Activated CD4-positive, alpha-beta T cell treated with anti-CD3 and anti-CD28 coated beads, Interleukin-2, amount 10 ng/mL, durations not matched to agents 7 days and 5 days (primary cell): Measurements from ENCODE around the gene KDSR. TPM values are rescaled to one million over a fixed set of nuclear protein-coding genes. Genes with fewer than 3 reads are reported as not detected.
A peak's percentile ranks its signal among the peaks of the same experiment; 100 is the strongest.

Experiments
- CTCF ChIA-PET: fragments of 350-600 bp; sonication (Branson Sonifier 250); formaldehyde crosslinking; loops from one replicate; lab custom pipeline; 2021; ENCODE audit warnings: antibody characterized with exemption; lab: Charles Lee
- POLR2A ChIA-PET: fragments of 350-600 bp; sonication (Branson Sonifier 250); formaldehyde crosslinking; loops from one replicate; lab custom pipeline; 2021; ENCODE audit warnings: antibody characterized with exemption; lab: Charles Lee
- DNase-seq: peaks from one replicate; pipeline ENCODE4 v3.0.0-alpha.2; 2020
- H3K27ac Mint-ChIP-seq: one replicate; pipeline ENCODE4 v1.8.0; 2021; ENCODE audit warnings: mild to moderate bottlenecking, moderate library complexity, mixed read lengths
- H3K27me3 Mint-ChIP-seq: one replicate; pipeline ENCODE4 v1.8.0; 2021; ENCODE audit warnings: mixed read lengths
- H3K36me3 Mint-ChIP-seq: one replicate; pipeline ENCODE4 v1.8.0; 2021; ENCODE audit warnings: low read depth, mixed read lengths
- H3K4me1 Mint-ChIP-seq: one replicate; pipeline ENCODE4 v1.8.0; 2021; ENCODE audit warnings: mixed read lengths
- H3K4me3 Mint-ChIP-seq: one replicate; pipeline ENCODE4 v1.8.0; 2021; ENCODE audit warnings: mild to moderate bottlenecking, moderate library complexity, mixed read lengths
- H3K9me3 Mint-ChIP-seq: one replicate; pipeline ENCODE4 v1.8.0; 2021; ENCODE audit warnings: mixed read lengths
- total RNA-seq, 2 experiments: library from RNA; stranded (reverse); gene quantifications; one replicate each; pipeline ENCODE4 v1.2.3, GENCODE V29; 2021

Gene KDSR
- total RNA-seq, 2 experiments from 2014 or later, result 56.1 to 56.6 TPM

GRCh38 chr18:63297687-63298399, 69.2 kb downstream of the KDSR start:
- Mint-ChIP-seq H3K4me3 (no peak overlapping the region), H3K27me3 (no peaks in the 10 kb centered on the region), H3K27ac (peak overlapping the region; percentile 90), H3K36me3 (peaks cover 84% of the 10 kb centered on the region), H3K4me1 (peaks cover 83% of the 10 kb centered on the region), H3K9me3 (no peaks in the 10 kb centered on the region)
- no peak for DNase-seq
- POLR2A ChIA-PET, result no interaction called here
- CTCF ChIA-PET, result interaction anchor here (0.8 to 1.9 kb wide), 7 partner anchors 9 to 28 kb away, joined by 3 to 8 read pairs (median 3); no protein-coding TSS in a partner anchor

- Mint-ChIP-seq H3K4me3 (no peak overlapping the region), H3K27me3 (no peaks in the 10 kb centered on the region), H3K4me1 (peaks cover 76% of the 10 kb centered on the region), H3K9me3 (no peaks in the 10 kb centered on the region), H3K36me3 (peaks cover 72% of the 10 kb centered on the region), H3K27ac (peak overlapping the region; percentile 28)
- DNase-seq, result no peak
- CTCF ChIA-PET, result interaction anchor here (1.8 kb wide), 1 partner anchor 24 kb away, joined by 8 read pairs; no protein-coding TSS in a partner anchor
- POLR2A ChIA-PET, result no interaction called here
Observed at GRCh38 chr18:63293935-63294334, 73.1 kb downstream of the KDSR start.

GRCh38 chr18:63292831-63293683, 73.9 kb downstream of the KDSR start:
- H3K4me3 Mint-ChIP-seq, result peak overlapping the region; percentile 7
- ChIA-PET POLR2A (no interaction called here), CTCF (interaction anchor here (0.8 to 1.8 kb wide), 4 partner anchors 12 to 30 kb away, joined by 3 to 8 read pairs (median 6); no protein-coding TSS in a partner anchor)
- peaks cover 67% of the 10 kb centered on the region for H3K4me1 Mint-ChIP-seq
- DNase-seq, result no peak
- H3K9me3 Mint-ChIP-seq, result no peaks in the 10 kb centered on the region
- H3K36me3 Mint-ChIP-seq, result peaks cover 63% of the 10 kb centered on the region
- peak overlapping the region; percentile 27 for H3K27ac Mint-ChIP-seq
- no peaks in the 10 kb centered on the region for H3K27me3 Mint-ChIP-seq

- Mint-ChIP-seq H3K36me3 (peaks cover 49% of the 10 kb centered on the region), H3K4me3 (peak overlapping the region; percentile 67), H3K9me3 (no peaks in the 10 kb centered on the region), H3K27me3 (no peaks in the 10 kb centered on the region), H3K27ac (peak overlapping the region; percentile 85), H3K4me1 (peaks cover 57% of the 10 kb centered on the region)
- no peak for DNase-seq
- ChIA-PET POLR2A (no interaction called here), CTCF (no interaction called here)
Observed at GRCh38 chr18:63291278-63291677, 75.7 kb downstream of the KDSR start.

DNA sequence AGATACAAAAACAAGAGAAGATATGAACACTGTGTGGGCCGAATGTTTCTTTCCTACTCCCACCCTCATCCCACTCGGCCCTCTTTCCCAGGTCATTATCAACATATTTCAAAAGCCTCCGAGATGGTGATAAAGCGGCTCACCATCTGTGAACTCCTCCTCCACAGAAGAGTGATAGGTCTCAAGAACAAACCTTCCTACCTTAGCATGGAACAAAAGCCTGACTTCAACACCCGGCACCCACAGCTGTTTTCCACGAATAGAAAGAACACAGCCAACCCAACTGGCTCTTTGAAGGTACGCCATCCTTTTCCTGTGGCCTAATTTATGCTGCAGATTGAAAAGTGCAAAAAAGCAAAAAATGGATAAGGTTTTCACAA, 76.2 kb downstream of the KDSR start:
- Mint-ChIP-seq H3K9me3 (no peaks in the 10 kb centered on the region), H3K4me1 (peaks cover 56% of the 10 kb centered on the region), H3K36me3 (peaks cover 45% of the 10 kb centered on the region), H3K4me3 (peak overlapping the region; percentile 67), H3K27me3 (no peaks in the 10 kb centered on the region), H3K27ac (peak overlapping the region; percentile 85)
- ChIA-PET POLR2A (no interaction called here), CTCF (interaction anchor here (0.9 to 1.1 kb wide), 2 partner anchors 17 to 19 kb away, joined by 3 to 4 read pairs; no protein-coding TSS in a partner anchor)
- DNase-seq, result peak; percentile 64

- ChIA-PET CTCF (interaction anchor here (0.9 to 1.1 kb wide), 2 partner anchors 16 to 19 kb away, joined by 3 to 4 read pairs; no protein-coding TSS in a partner anchor), POLR2A (no interaction called here)
- no peaks in the 10 kb centered on the region for H3K27me3 Mint-ChIP-seq
- no peaks in the 10 kb centered on the region for H3K9me3 Mint-ChIP-seq
- peak overlapping the region; percentile 85 for H3K27ac Mint-ChIP-seq
- peaks cover 56% of the 10 kb centered on the region for H3K4me1 Mint-ChIP-seq
- H3K36me3 Mint-ChIP-seq, result peaks cover 40% of the 10 kb centered on the region
- H3K4me3 Mint-ChIP-seq, result peak overlapping the region; percentile 67
- no peak for DNase-seq
Observed at GRCh38 chr18:63290166-63290820, 76.7 kb downstream of the KDSR start.

DNA sequence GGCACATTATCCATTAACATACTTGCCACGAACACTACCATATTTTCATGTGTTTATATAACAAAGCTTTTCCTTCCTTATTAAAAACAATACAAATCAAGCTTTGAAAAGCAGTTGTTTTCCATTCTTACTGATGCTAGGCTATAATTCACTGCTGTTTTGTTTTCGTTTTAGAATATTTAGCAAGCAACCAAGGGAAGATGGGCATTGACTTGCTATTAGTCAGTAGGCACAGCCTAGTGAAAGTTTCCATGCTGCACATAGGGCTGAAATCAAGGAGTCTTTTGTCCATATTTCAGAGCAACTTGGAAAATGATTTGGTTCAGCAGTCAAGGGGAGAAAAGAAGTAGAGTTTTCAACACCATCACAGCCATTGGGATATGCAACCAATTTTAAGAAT, 78.7 kb downstream of the KDSR start:
- Mint-ChIP-seq H3K27ac (no peak overlapping the region), H3K4me3 (no peak overlapping the region), H3K9me3 (no peaks in the 10 kb centered on the region), H3K4me1 (peaks cover 62% of the 10 kb centered on the region), H3K36me3 (peaks cover 39% of the 10 kb centered on the region), H3K27me3 (no peaks in the 10 kb centered on the region)
- CTCF ChIA-PET, result interaction anchor here (1.0 kb wide), 1 partner anchor 10 kb away, joined by 3 read pairs; no protein-coding TSS in a partner anchor
- POLR2A ChIA-PET, result no interaction called here
- DNase-seq, result no peak

DNA sequence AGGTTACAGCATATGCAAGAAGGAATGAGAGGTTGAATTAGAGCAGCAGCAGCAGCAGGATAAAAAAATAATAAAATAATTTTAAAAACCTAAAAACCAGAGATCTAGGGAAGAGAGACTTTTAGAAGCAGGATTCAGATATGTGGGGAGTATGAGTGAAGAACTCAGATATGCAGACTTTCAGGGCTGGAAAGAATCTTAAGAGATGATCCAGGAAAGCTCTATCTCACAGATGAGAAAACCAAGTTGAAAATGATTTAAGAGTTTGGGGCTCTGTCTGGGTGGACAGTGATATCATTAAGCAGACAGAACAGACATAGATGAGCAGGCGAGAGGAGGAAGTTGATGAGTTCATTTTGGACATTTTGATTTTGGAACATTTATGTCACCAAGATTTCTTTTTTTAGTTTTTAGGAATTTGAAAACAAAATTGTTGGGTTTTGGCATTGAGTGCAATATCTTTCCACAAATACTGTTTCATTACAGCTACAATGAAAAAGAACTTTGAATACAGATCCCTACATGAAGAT, 79.2 kb downstream of the KDSR start:
- ChIA-PET POLR2A (no interaction called here), CTCF (interaction anchor here (0.9 to 1.0 kb wide), 2 partner anchors 11 to 16 kb away, joined by 3 read pairs; no protein-coding TSS in a partner anchor)
- H3K27ac Mint-ChIP-seq, result no peak overlapping the region
- no peaks in the 10 kb centered on the region for H3K9me3 Mint-ChIP-seq
- DNase-seq, result no peak
- no peaks in the 10 kb centered on the region for H3K27me3 Mint-ChIP-seq
- peaks cover 58% of the 10 kb centered on the region for H3K4me1 Mint-ChIP-seq
- peaks cover 35% of the 10 kb centered on the region for H3K36me3 Mint-ChIP-seq
- no peak overlapping the region for H3K4me3 Mint-ChIP-seq

DNA sequence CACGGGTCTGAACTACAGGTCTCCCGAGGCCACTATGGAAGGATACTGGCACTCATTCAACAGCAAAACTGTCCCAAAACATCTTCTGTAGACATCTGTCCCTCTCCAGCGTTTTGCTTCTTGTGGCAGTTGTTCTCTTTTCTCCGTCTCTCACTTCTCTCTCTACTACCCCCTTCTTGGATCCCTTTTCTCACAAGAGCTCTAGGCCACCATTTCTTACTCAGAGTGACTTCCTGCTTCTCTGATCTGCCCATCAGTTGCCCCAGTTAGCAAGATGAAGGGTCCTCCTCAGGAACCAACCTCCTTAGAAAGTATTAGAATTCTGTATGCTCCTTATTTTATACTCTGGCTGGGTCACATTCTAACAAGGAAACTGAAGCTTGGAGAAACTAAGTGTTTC, 80.1 kb downstream of the KDSR start:
- CTCF ChIA-PET, result interaction anchor here (1.0 to 1.4 kb wide), 5 partner anchors 8 to 38 kb away, joined by 3 read pairs; no protein-coding TSS in a partner anchor

GRCh38 chr18:63284827-63285733, 81.9 kb downstream of the KDSR start:
- Mint-ChIP-seq H3K4me3 (no peak overlapping the region), H3K36me3 (peaks cover 32% of the 10 kb centered on the region), H3K4me1 (peaks cover 51% of the 10 kb centered on the region), H3K27me3 (no peaks in the 10 kb centered on the region), H3K27ac (no peak overlapping the region), H3K9me3 (no peaks in the 10 kb centered on the region)
- DNase-seq, result no peak
- ChIA-PET CTCF (interaction anchor here (0.6 to 1.7 kb wide), 3 partner anchors 12 to 79 kb away, joined by 3 to 4 read pairs (median 3); no protein-coding TSS in a partner anchor), POLR2A (no interaction called here)

More for the DNA sequence above, 80.1 kb downstream of the KDSR start:
- Mint-ChIP-seq H3K4me3 (no peak overlapping the region), H3K27me3 (no peaks in the 10 kb centered on the region), H3K36me3 (peaks cover 32% of the 10 kb centered on the region), H3K9me3 (no peaks in the 10 kb centered on the region), H3K27ac (no peak overlapping the region), H3K4me1 (peaks cover 54% of the 10 kb centered on the region)
- DNase-seq, result no peak
- POLR2A ChIA-PET, result no interaction called here

GRCh38 chr18:63284173-63284799, 82.7 kb downstream of the KDSR start:
- Mint-ChIP-seq H3K4me1 (peaks cover 51% of the 10 kb centered on the region), H3K4me3 (no peak overlapping the region), H3K27me3 (no peaks in the 10 kb centered on the region), H3K27ac (no peak overlapping the region), H3K36me3 (peaks cover 39% of the 10 kb centered on the region), H3K9me3 (no peaks in the 10 kb centered on the region)
- DNase-seq, result no peak
- POLR2A ChIA-PET, result no interaction called here
- CTCF ChIA-PET, result interaction anchor here (0.6 to 1.7 kb wide), 3 partner anchors 11 to 78 kb away, joined by 3 to 4 read pairs (median 3); no protein-coding TSS in a partner anchor
